ENCODE results near the gene MAP7. TPM values are rescaled to one million over a fixed set of nuclear protein-coding genes. Genes with fewer than 3 reads are reported as not detected.
A peak's percentile ranks its signal among the peaks of the same experiment; 100 is the strongest.
"Not testable (repeated sequence)": the region's sequence is repeated elsewhere in the genome, so short reads cannot be mapped to it uniquely, and the experiment has no call there.

The MAP7 gene
- total RNA-seq, 1 experiment from 2014 or later, result 1.0 TPM

DNA sequence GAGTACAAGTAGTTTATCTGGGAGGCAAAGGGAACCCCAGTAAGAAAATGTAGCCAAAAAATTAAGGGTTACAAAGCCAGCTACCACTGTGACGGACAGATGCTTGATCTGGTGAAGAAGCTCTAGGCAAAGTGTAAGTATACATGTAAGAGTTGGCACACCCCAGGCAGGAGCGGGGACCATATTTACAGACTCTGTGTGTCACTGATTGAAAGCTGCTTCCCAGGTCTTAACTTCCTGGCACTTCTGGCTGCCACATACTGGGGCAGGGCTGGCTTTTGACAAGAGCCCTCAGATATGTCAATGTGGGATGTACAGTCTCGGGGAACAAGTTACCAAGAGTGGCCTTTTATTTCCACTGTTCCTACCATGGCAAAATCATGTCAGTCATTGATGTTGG lies 212.6 kb downstream of the MAP7 start:
- DNase-seq (ENCODE audit: low spot score), result no peak

DNA sequence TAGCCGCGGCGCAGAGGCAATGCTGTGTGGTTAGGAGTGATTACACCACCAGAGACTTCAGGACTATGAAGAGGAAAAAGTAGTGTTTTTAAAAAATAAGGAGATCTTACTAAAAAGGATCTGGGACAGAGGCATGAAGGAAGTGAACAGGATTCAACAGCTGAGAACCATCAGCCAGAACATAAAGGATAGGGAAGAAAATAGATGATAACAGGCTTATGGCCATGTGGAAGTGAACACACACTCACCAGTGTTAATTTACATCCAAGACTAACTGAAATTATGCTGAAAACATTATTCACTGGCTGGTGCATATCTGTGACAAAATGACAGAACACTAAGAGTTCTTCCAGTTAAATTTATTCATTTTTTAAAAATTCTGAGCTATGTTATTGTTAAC lies 213.1 kb downstream of the MAP7 start:
- DNase-seq (ENCODE audit: low spot score), result no peak

DNA sequence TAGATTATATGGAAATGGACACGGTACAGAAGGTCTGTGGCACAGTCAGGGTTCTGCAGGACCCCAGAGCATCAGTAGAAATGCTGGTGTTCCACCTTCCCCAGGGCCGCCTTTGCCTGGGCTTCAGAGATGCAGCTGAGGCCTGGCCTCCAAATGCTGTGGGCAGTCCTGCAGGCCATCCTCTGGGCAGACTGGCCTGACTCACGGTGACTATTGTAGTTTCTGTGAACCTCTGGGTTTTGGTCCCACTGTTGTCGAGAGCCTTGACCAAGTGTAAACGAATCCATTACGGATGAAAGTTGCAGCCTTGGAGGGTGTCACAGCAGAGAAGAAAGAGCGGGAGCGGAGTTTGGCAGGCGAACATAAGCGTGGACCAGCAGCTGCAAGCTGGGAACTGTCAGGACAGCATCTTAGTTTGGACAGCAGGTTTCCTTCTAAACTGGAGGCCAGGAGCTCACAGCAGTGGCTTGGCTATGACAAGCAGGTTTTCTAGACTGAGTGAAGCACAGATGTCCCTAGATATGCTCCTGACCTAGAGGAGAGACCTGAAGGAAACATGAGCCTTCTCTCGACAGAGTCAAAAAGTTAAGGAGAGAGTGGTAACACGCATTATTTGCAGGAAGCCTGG lies 214.4 kb downstream of the MAP7 start:
- no peak for DNase-seq (ENCODE audit: low spot score)

DNA sequence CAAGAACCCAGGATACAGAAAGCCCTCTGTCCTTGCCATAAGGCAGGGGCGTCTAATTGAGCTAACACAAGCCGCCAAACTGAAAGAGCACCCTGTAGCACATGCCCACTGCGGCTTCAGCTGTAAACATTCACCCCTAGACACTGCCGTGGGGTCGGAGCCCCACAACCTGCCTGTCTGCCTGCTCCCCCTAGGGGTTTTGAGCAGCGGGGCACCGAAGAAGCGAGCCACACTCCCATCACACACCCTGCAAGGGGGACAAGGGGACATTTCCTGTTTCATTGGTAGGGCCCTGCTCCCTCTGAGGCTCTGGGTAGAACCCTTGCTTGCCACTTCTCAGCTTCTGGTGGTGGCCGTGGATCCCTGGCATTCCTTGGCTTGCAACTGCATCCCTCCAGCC lies 215.4 kb downstream of the MAP7 start:
- DNase-seq (ENCODE audit: low spot score), result no peak

DNA sequence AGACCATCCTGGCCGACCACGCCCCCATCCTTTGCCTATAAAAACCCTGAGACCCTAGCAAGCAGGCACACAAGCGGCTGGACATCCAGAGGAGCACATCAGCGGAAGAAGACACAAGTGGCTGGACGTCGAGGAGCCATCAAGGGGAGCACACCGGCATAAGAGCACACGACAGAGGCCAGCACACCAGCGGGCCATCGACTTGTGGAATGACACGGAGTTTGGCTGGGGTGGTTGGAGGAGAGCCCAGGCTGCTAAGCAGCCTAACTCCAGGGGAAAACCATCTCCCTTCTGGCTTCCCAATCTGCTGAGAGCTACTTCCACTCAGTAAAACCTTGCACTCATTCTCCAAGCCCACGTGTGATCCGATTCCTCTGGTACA lies 215.8 kb downstream of the MAP7 start:
- DNase-seq (ENCODE audit: low spot score), result no peak

DNA sequence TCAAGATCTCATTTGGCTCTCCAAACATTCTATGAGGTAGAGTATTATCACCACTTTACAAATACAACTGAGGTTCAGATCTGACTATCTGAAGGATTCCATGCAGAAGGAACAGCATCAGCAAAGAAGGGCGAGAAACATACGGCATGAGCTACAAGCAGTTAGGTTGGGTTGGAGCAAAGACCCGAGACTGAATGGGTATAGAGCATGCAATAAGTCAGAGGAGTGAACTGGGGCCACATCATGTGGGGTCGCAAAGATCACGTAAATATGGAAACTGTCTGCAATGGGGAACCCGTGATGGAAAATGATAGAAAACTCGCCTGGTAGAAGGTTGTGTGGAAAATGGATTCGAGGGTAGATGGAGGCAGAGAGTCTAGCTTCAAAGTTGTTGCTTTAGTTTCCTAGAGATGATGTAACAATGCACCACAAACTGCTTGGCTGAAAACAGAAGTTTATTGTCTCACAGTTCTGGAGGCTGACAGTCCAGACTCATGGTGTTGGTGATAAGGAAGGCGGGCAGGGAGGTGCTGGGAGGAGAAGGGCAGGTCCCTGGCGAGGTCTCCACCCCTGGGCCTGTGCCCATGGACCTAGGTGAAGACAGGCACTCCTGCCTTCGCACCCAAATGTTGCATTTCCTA lies 216.3 kb downstream of the MAP7 start:
- no peak for DNase-seq (ENCODE audit: low spot score)

DNA sequence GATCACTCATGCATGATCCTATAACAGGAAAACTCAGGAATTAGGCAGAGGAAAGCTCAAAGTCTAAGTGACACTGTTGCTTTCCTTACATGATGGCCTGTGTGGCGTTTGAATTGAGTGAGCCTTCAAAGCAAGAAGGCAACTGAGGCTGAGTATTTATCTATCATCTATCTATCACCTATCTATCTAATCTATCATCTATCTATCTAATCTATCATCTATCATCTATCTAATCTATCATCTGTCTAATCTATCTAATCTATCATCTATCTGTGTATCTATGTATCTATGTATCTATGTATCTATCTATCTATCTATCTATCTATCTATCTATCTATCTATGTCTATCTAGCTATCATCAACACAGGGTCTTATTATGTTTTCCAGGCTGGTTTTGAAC lies 218.8 kb downstream of the MAP7 start:
- DNase-seq (ENCODE audit: low spot score), result no peak

DNA sequence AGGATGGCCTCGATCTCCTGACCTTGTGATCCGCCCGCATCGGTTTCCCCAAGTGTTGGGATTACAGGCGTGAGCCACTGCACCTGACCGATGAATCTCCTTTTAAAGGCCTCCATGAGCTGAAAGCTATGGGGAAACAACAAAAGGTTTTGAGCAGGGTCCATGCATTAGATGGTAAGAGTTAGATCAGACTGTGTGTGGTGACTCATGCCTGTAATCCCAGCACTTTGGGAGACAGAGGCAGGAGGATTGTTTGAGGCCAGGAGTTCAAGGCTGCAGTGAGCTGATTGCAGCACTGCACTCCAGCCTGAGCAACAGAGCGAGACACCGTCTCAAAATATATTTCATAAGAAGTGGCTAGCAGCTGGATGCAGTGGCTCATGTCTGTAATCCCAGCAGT lies 219.6 kb downstream of the MAP7 start:
- no peak for DNase-seq (ENCODE audit: low spot score)

DNA sequence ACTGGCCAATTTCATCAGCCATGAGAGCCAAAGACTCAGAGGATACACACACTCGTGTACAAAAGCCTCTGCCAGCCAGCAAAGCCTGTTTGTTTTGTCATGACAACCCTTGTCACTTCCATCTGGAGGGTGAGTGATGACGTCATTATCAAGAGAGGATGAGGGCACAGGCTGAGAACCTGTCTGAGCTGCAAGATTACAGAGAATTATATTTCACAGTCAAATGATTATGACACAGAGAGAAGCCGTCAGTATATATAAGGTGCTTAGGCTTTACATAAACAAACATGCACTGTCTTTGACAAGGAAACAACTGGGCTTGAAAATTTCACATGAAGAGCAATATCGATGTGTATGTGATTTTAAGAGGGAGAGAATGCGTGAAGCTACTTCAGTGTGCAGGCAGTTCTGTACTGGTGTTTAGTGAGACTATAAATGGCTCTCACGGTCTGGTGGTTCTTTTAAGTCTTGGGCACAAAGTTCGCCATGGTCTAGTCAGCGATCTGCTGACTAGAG lies 224.1 kb downstream of the MAP7 start:
- no peak for DNase-seq (ENCODE audit: low spot score)

DNA sequence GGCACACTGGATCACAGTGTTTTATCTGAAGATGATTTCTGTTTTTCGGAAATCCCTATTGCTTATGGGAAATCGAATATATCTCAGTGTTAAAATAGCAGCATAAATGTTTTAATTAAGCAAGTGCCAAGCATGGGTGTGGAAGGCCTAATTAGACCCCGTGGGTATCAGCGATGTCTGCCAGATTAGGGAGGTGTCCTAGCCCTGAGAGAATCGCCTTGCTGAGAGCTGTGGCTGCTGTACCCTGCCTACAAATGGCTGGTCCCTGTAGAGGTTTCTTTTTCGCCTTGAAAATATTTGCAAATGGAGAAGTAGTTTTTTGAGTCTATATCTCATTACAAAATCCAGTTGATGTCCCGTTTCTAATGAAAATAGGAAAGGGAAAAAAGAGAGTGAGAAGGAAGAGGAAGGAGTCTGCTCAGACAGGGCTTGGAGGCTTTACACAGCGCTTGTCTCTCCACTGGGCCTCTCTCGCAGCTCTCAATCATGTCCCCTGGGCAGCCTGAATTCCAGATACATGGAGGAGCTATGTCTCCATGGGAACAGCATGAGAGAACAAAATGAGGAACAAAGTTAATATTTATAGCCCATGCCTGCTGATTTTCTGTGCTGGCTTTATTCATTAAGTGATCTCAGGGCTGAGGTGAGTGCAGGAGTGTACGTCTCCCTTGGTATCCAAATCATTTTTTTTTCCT lies 225.4 kb downstream of the MAP7 start:
- DNase-seq (ENCODE audit: low spot score), result no peak

DNA sequence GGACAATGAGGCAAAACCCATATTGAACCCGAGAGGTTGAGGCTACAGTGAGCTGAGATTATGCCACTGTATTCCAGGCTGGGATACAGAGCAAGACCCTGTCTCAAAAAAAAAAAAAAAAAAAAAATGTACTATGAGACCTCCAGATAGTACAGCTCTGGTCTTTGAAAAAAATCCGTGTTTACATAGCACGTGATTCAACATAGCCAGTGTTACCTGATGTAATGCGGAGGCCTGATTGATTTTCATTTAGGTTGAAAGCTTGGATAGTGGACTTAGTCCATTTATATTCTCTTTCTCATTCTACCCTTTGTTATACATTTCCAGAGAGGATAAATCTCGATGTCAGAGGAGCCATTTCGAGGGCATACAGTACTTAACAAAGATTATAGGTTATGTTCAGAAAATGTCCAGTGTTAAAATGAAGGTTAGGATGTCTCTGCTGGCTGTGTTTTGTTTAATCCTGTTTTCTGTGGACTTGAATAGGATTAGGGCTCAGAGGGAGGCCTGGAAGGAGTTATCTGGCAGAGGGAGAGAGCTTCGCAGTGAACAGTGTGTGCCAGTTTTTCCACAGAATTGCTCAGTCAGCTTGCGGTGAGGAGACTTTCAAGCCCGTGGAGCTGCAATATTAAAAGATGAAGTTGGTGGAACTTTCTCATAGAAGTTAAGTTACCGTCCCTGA lies 226.7 kb downstream of the MAP7 start:
- DNase-seq (ENCODE audit: low spot score), result no peak

DNA sequence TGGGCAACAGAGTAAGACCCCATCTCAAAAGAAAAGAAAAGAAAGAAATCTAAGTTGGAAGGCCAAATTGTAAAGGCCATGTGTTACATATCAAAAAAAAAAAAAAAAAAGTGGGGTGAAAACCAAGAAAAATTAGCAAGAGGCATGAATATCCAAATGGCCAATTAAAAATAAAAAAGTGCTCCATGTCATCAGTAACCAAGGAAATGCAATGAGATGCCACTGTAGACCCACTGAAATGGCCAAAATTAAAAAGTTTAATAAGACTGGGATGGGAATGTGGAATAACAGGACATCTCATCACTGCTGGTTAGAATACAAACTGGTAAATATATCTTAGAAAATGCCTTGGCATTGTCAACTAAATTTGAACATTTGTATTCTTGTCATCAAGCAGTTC lies 230.5 kb downstream of the MAP7 start:
- no peak for DNase-seq (ENCODE audit: low spot score)

DNA sequence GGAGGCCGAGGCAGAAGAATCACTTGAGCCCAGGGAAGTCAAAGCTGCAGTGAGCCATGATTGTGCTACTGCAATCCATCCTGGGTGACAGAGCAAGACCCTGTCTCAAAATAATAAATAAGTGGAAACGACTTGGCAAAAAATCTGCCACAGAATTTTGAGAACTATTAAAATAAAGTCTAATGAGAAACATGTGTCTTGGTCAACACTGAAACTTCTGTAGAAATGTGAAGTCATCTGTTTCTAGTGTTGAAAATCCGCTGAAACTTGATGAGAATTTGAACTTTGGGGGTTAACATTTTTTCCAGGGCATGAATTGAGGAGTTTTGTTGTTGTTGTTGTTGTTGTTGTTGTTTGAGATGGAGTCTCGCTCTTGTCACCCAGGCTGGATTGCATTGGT lies 231.5 kb downstream of the MAP7 start:
- DNase-seq (ENCODE audit: low spot score), result no peak

DNA sequence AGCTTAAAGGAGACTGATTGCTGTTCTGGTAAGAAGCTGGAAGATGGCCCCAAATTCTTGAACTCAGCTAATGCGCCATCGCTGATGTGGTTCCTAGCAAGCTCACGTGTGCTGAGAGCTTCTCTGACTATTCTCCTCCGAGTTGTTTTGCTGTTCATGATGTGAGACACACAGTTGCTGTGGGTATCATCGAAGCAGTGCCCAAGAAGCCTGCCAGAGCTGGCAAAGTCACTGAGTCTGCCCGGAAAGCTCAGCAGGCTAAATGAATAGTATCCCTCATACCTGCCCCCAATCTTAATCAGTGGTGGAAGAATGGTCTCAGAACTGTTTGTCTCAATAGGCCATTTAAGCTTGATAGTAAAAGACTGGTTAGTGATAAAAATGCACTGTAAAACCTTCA lies 232.3 kb downstream of the MAP7 start:
- no peak for DNase-seq (ENCODE audit: low spot score)

DNA sequence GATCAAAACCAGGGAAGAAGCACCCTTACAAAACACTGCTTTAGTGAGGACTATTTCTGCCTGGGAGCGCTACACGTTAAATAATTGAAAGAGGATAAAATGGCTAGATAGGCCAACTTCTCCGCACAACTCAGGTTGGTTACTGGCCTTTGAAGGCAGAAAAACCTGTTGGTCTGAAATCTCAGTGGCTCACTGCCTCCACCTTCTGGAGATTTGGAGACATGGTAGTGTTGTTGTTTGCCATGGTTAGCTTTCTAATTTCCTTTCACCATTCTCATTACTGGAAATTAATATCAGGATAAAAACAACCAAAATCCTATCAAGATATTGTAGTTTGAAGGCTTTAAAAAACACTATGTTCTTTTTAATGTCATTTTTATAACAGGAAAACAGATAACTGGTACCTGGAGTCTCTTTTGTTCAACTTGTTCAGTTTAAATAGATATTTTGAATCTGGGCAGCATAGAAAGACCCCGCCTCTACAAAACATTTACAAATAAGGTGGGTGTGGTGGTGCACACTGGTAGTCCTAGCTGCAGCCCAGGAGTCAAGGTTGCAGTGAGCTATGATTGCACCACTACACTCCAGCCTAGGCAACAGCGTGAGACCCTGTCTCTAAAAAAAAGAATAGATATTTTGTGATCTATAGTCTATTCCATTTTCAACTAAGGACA lies 233.1 kb downstream of the MAP7 start:
- peak; percentile 57 for DNase-seq (ENCODE audit: low spot score)

DNA sequence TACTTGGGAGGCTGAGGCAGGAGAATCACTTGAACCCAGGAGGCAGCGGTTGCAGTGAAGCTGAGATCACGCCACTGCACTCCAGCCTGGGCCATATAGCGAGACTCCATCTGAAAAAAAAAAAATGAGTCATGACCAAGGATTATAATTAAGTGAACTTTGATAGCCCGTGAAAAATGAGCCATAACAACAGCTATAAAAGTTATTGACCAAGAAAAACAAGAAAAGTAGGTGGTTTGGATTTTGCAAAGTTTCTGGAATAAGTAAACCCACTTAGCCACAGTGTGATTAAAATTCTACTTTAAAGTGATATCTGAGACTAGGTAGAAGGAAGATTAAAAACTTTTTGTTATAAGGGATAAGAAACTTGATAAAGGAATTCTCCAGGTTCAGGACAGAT lies 234.6 kb downstream of the MAP7 start:
- no peak for DNase-seq (ENCODE audit: low spot score)

DNA sequence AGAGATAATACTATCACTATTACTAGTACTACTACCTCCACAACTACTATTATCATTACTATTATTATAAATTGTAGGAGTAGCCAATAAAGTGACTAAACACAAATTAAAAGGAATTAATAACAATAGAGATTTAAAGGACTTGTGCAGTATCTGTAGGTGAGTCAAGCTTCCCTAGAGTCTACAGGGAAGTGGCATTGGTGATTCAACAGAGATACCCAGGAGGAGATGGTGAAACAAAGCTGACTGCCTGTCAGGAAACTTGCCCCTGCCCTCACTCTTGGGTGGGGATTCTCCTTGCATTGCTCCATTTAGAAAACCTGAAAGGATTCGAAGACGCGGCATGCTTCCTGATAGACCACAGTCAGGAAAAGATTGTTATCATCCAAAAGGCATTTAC lies 237.2 kb downstream of the MAP7 start:
- DNase-seq (ENCODE audit: low spot score), result no peak

DNA sequence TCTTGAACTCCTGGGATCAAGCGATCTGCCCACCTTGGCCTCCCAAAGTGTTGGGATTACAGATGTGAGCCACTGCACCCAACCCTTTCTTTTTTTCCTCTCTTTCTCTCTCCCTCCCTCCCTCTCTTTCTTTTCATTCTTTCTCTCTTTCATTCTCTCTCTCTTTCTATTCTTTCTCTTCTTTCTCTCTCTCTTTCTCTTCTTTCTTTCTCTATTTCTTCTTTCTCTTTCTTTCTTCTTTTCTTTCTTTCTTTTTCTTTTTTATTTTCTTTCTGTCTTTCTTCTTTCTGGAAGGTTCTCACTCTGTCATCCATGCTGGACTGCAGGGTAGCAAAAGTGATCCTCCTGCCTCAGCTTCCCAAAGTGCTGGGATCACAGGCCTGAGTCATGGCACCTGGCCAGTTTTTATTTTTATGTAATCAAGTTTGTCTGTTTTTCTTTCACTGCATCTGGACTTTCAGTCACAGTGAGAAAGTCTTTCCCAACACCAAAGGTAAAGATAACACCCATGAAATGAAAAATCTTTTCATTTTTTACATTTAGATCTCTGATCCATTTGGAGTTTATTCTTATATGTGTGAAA lies 240.4 kb downstream of the MAP7 start:
- no peak for DNase-seq (ENCODE audit: low spot score)

DNA sequence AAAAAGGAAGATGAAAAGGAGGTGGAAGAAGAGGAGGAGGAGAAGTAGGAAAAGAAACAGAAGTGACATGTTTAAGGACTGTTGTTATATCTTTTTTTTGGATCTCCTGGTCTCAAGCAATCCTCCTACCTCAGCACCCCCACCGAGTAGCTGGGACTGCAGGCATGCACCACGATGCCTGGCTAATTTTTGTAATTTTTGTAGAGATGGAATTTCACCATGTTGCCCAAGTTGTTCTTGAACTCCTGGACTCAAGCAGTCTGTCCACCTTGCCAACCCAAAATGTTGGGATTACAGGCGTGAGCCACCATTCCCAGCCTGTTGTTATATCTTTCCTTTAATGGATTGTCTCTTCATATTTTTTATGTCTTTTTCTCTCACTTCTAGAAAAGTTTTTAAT lies 241.1 kb downstream of the MAP7 start:
- no peak for DNase-seq (ENCODE audit: low spot score)

DNA sequence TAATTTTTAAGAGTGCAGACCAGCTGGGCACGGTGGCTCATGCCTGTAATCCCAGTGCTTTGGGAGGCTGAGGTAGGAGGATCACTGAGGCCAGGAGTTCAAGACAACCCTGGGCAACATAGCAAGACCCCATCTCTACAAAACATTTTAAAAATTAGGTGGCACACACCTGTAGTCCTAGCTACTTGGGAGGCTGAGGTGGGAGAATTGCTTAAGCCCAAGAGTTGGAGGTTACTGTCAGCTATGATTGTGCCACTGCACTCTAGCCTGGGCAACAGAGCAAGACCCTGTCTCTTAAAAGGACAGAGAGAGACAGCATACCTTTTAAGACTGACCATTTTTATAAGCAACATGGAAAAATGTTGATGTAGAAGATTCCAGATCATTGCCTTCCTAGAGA lies 241.8 kb downstream of the MAP7 start:
- not testable (repeated sequence) for DNase-seq (ENCODE audit: low spot score)

DNA sequence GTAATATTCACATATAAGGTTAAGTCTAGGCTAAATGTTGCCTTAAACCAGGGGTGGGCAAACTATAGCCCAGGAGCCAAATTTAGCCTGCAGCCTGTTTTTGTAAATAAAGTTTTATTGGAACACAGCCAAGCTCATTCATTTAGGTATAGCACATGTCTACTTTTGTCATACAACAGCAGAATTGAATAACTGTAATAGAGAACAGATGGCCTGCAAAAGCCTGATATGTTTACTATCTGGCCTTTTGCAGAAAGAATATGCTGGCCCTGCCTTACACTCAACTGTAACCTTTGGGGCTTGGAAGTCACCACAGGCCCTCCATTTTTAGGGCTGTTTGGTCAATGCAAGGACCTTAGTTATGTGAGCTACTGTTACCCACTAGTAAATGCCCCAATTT lies 242.9 kb downstream of the MAP7 start:
- no peak for DNase-seq (ENCODE audit: low spot score)

DNA sequence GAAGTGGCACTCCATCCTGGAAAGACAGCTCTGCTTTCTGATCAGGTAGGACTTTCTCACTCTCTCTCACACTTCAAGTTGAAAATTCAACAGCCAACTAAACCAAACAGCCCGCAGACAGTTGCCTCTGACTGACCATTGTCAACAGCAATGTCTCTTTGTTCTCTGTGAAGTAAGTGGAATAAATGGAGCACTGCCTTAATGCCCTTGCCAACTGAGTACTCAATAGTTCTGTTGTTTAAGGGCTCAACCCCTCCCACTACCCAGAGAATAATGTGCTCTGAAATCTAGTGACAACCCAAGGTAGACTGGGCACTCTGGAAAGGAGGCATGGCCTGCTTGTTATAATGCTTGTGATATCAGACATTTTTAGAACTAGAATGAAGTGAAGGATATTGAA lies 243.8 kb downstream of the MAP7 start:
- DNase-seq (ENCODE audit: low spot score), result no peak
